SK-N-SH treated with all-trans-retinoic acid at 6 μM for 48 hours (cell line): ENCODE data around the gene PLEKHH1.

ENCODE experiments used
- ATAC-seq: fragments of 200-7000 bp; cut with Tn5 transposase; 3 replicates; pipeline ENCODE4 v1.9.1; 2020; ENCODE audit warnings: mild to moderate bottlenecking, moderate library complexity
- BACH2 ChIP-seq: fragments of 250-450 bp; sonication (Bioruptor Pico); IDR thresholded peaks from 2 replicates; pipeline ENCODE4 v1.9.0; 2021; ENCODE audit warnings: mild to moderate bottlenecking, borderline replicate concordance
- CREB5 ChIP-seq: fragments of 250-450 bp; sonication (Bioruptor Pico); IDR thresholded peaks from 2 replicates; pipeline ENCODE4 v1.5.1; 2020; ENCODE audit warnings: low read depth, mild to moderate bottlenecking, moderate library complexity
- CSDC2 ChIP-seq: fragments of 250-450 bp; sonication (Bioruptor Pico); IDR thresholded peaks from 2 replicates; pipeline ENCODE4 v1.5.0; 2020; ENCODE audit warnings: mild to moderate bottlenecking, moderate library complexity
- CSRNP3 ChIP-seq: fragments of 250-450 bp; sonication (Bioruptor Pico); IDR thresholded peaks from 2 replicates; pipeline ENCODE4 v1.5.1; 2021; ENCODE audit warnings: mild to moderate bottlenecking, moderate library complexity
- ESRRG ChIP-seq: fragments of 250-450 bp; sonication (Bioruptor Pico); IDR thresholded peaks from 2 replicates; pipeline ENCODE4 v1.6.1; 2021; ENCODE audit warnings: mild to moderate bottlenecking
- GLIS3 ChIP-seq: fragments of 250-450 bp; sonication (Bioruptor Pico); IDR thresholded peaks from 2 replicates; pipeline ENCODE4 v1.5.0; 2020; ENCODE audit warnings: mild to moderate bottlenecking, moderate library complexity
- ISL1 ChIP-seq: fragments of 250-450 bp; sonication (Bioruptor Pico); IDR thresholded peaks from 2 replicates; pipeline ENCODE4 v2.1.2; 2022; ENCODE audit warnings: mild to moderate bottlenecking, moderate library complexity
- OSR1 ChIP-seq: fragments of 250-450 bp; sonication (Bioruptor Pico); IDR thresholded peaks from 2 replicates; pipeline ENCODE4 v1.8.0; 2022; ENCODE audit warnings: moderate library complexity, mild to moderate bottlenecking, inconsistent platforms
- PATZ1 ChIP-seq: fragments of 250-450 bp; sonication (Bioruptor Pico); IDR thresholded peaks from 2 replicates; pipeline ENCODE4 v1.8.0; 2020; ENCODE audit warnings: mild to moderate bottlenecking, moderate library complexity, borderline replicate concordance
- POU6F1 ChIP-seq: fragments of 250-450 bp; sonication (Bioruptor Pico); IDR thresholded peaks from 2 replicates; pipeline ENCODE4 v1.8.0; 2021; ENCODE audit warnings: low read depth, mild to moderate bottlenecking, moderate library complexity, borderline replicate concordance
- PPARA ChIP-seq: fragments of 250-450 bp; sonication (Bioruptor Pico); IDR thresholded peaks from 2 replicates; pipeline ENCODE4 v1.5.0; 2020; ENCODE audit warnings: mild to moderate bottlenecking, borderline replicate concordance
- TCF4 ChIP-seq: fragments of 250-450 bp; sonication (Bioruptor Pico); IDR thresholded peaks from 2 replicates; pipeline ENCODE4 v1.8.0; 2021; ENCODE audit warnings: mild to moderate bottlenecking, moderate library complexity, borderline replicate concordance
- TOX ChIP-seq: fragments of 250-450 bp; sonication (Bioruptor Pico); IDR thresholded peaks from 2 replicates; pipeline ENCODE4 v1.8.0; 2021; ENCODE audit warnings: mild to moderate bottlenecking, moderate library complexity, borderline replicate concordance
- TSHZ2 ChIP-seq: fragments of 250-450 bp; sonication (Bioruptor Pico); IDR thresholded peaks from 2 replicates; pipeline ENCODE4 v1.5.0; 2020; ENCODE audit warnings: mild to moderate bottlenecking, moderate library complexity
- ZC3H10 ChIP-seq: fragments of 250-450 bp; sonication (Bioruptor Pico); IDR thresholded peaks from 2 replicates; pipeline ENCODE4 v1.5.1; 2021; ENCODE audit warnings: mild to moderate bottlenecking, moderate library complexity
- ZFP3 ChIP-seq: fragments of 250-450 bp; sonication (Bioruptor Pico); IDR thresholded peaks from 2 replicates; pipeline ENCODE4 v1.5.0; 2020; ENCODE audit warnings: mild to moderate bottlenecking, moderate library complexity
- ZFP30 ChIP-seq: fragments of 450-650 bp; formaldehyde crosslinking; IDR thresholded peaks from 2 replicates; pipeline ENCODE4 v1.5.0; 2022; ENCODE audit warnings: mild to moderate bottlenecking, moderate library complexity
- ZNF70 ChIP-seq: fragments of 450-650 bp; formaldehyde crosslinking; IDR thresholded peaks from 2 replicates; pipeline ENCODE4 v1.5.0; 2020; ENCODE audit warnings: mild to moderate bottlenecking, moderate library complexity
- ZNF8 ChIP-seq: fragments of 450-650 bp; formaldehyde crosslinking; IDR thresholded peaks from 2 replicates; pipeline ENCODE4 v1.5.0; 2020; ENCODE audit warnings: mild to moderate bottlenecking, moderate library complexity

PLEKHH1 gene

GRCh38 chr14:67487332-67487731 is 45.8 kb upstream of the PLEKHH1 start (continued):
- TF ChIP-seq CREB5 (CRISPR knock-in tag) (no peak), ZFP3 (CRISPR knock-in tag) (no peak), ZNF70 (CRISPR knock-in tag) (no peak), PPARA (CRISPR knock-in tag) (no peak), TOX (CRISPR knock-in tag) (no peak), ZFP30 (CRISPR knock-in tag) (no peak), PATZ1 (CRISPR knock-in tag) (no peak)

- TF ChIP-seq TOX (CRISPR knock-in tag) (no peak), ZNF8 (CRISPR knock-in tag) (no peak), ISL1 (CRISPR knock-in tag) (no peak), GLIS3 (CRISPR knock-in tag) (no peak), TCF4 (no peak), CSRNP3 (CRISPR knock-in tag) (no peak), CSDC2 (CRISPR knock-in tag) (no peak), POU6F1 (CRISPR knock-in tag) (no peak), BACH2 (no peak), ESRRG (CRISPR knock-in tag) (no peak), PATZ1 (CRISPR knock-in tag) (no peak), ZFP30 (CRISPR knock-in tag) (no peak)
- no peak for ATAC-seq
Measured at GRCh38 chr14:67487937-67488893, 44.9 kb upstream of the PLEKHH1 start, which contains the start of gene TMEM229B. TMEM229B (minus strand) TSS chr14:67488721; CDS start chr14:67473923, 14,798 bp downstream.

GRCh38 chr14:67490196-67490595 is 42.9 kb upstream of the PLEKHH1 start:
- ATAC-seq: no peak
- TF ChIP-seq CSRNP3 (CRISPR knock-in tag) (no peak), PPARA (CRISPR knock-in tag) (no peak), TSHZ2 (CRISPR knock-in tag) (no peak), ZC3H10 (CRISPR knock-in tag) (no peak), BACH2 (no peak), ZFP3 (CRISPR knock-in tag) (no peak), PATZ1 (CRISPR knock-in tag) (no peak), CREB5 (CRISPR knock-in tag) (no peak), ZFP30 (CRISPR knock-in tag) (no peak), OSR1 (CRISPR knock-in tag) (no peak), ESRRG (CRISPR knock-in tag) (no peak)
